CD4-positive, alpha-beta memory T cell (primary cell): ENCODE results near the gene IPO5. TPM values are rescaled to one million over a fixed set of nuclear protein-coding genes. Genes with fewer than 3 reads are reported as not detected.

Source experiments
- CTCF ChIA-PET: fragments of 350-600 bp; sonication (Branson Sonifier 250); formaldehyde crosslinking; loops from one replicate; lab custom pipeline; 2021; ENCODE audit warnings: inconsistent platforms; ENCODE audit not compliant: partially characterized antibody; lab: Charles Lee
- POLR2A ChIA-PET: fragments of 350-600 bp; sonication (Branson Sonifier 250); formaldehyde crosslinking; loops from one replicate; lab custom pipeline; 2021; ENCODE audit not compliant: partially characterized antibody; lab: Charles Lee
- DNase-seq, 5 donors: peaks; one replicate each; pipeline versions ENCODE4 v3.0.0 to v3.0.0-alpha.2; 2020 to 2022; ENCODE audit warnings: mixed read lengths in 1 of 5
- H3K27ac ChIP-seq: one replicate; pipeline ENCODE4 v1.7.0; 2013; ENCODE audit warnings: low read depth, low read length
- H3K27me3 ChIP-seq: 2 replicates; pipeline ENCODE4 v1.7.0; 2013; ENCODE audit warnings: mild to moderate bottlenecking, low read length, moderate library complexity; ENCODE audit not compliant: insufficient read depth
- H3K36me3 ChIP-seq: 2 replicates; pipeline ENCODE4 v1.7.0; 2013; ENCODE audit warnings: mild to moderate bottlenecking, low read length, moderate library complexity; ENCODE audit not compliant: insufficient read depth
- H3K4me1 ChIP-seq: 2 replicates; pipeline ENCODE4 v1.7.0; 2013; ENCODE audit warnings: mild to moderate bottlenecking, low read length, moderate library complexity; ENCODE audit not compliant: insufficient read depth
- H3K4me3 ChIP-seq, 2 donors: one replicate each; pipeline ENCODE4 v1.7.0; 2013; ENCODE audit warnings: low read length in 2 of 2, mild to moderate bottlenecking in 1 of 2
- H3K9me3 ChIP-seq, 2 donors: one replicate each; pipeline ENCODE4 v1.7.0; 2013; ENCODE audit warnings: low read length in 2 of 2, control low read depth in 1 of 2; ENCODE audit not compliant: control insufficient read depth in 1 of 2
- H3K27ac Mint-ChIP-seq, 7 donors: one replicate each; pipeline ENCODE4 v1.8.0; 2020 to 2021; ENCODE audit warnings: mixed read lengths in 7 of 7, mild to moderate bottlenecking in 6 of 7, inconsistent platforms in 3 of 7, moderate library complexity in 3 of 7
- H3K27me3 Mint-ChIP-seq, 2 donors: one replicate each; pipeline ENCODE4 v1.8.0; 2020 to 2021; ENCODE audit warnings: mixed read lengths in 2 of 2
- H3K36me3 Mint-ChIP-seq, 2 donors: one replicate each; pipeline ENCODE4 v1.8.0; 2020 to 2021; ENCODE audit warnings: mixed read lengths in 2 of 2, inconsistent platforms in 1 of 2, mild to moderate bottlenecking in 1 of 2
- H3K4me1 Mint-ChIP-seq, 4 donors: one replicate each; pipeline ENCODE4 v1.8.0; 2020 to 2021; ENCODE audit warnings: mixed read lengths in 4 of 4, mild to moderate bottlenecking in 1 of 4
- H3K4me3 Mint-ChIP-seq, 8 donors: one replicate each; pipeline ENCODE4 v1.8.0; 2020 to 2021; ENCODE audit warnings: mixed read lengths in 8 of 8, mild to moderate bottlenecking in 7 of 8, moderate library complexity in 6 of 8, inconsistent platforms in 3 of 8
- H3K9me3 Mint-ChIP-seq, 8 donors: one replicate each; pipeline ENCODE4 v1.8.0; 2020 to 2021; ENCODE audit warnings: mixed read lengths in 8 of 8, mild to moderate bottlenecking in 5 of 8, inconsistent platforms in 3 of 8, moderate library complexity in 1 of 8
- intact Hi-C: fragments of 100-400 bp; cut with micrococcal nuclease; formaldehyde crosslinking; loops from one replicate; pipeline ENCODE4 v1.15.1; 2023
- polyA plus RNA-seq, 2 donors: library from polyadenylated mRNA; unstranded; fragments of 300-500 nt; fragmentation: Illumina TruSeq; gene quantifications; one replicate each; pipeline ENCODE4 v1.2.3, GENCODE V29; 2021
- total RNA-seq, 2 experiments: library from RNA; stranded (reverse); gene quantifications; one replicate each; pipeline ENCODE4 v1.2.3, GENCODE V29; 2021

IPO5 gene
- total and polyA plus RNA-seq, 4 experiments from 2014 or later = 32.8 to 78.7 (median 58.3) TPM

- H3K27me3 ChIP-seq = no peaks in the 10 kb centered on the region
- H3K27ac ChIP-seq = no peak overlapping the region
- no peaks in the 10 kb centered on the region for H3K36me3 ChIP-seq
- no peak overlapping the region for H3K4me3 ChIP-seq
- Mint-ChIP-seq H3K27ac (no peak overlapping the region), H3K36me3 (peaks cover 0 to 3% of the 10 kb centered on the region in 2 donors), H3K9me3 (peaks cover 0 to 10% (median 4%) of the 10 kb centered on the region in 8 donors), H3K4me1 (no peaks in the 10 kb centered on the region), H3K4me3 (no peak overlapping the region), H3K27me3 (peaks cover 6 to 11% of the 10 kb centered on the region in 2 donors)
- intact Hi-C loops = no loop called here
- no peaks in the 10 kb centered on the region for H3K9me3 ChIP-seq
- DNase-seq = no peak
- POLR2A ChIA-PET = no interaction called here
- no peaks in the 10 kb centered on the region for H3K4me1 ChIP-seq
- CTCF ChIA-PET = no interaction called here
Observed at GRCh38 chr13:98052412-98052811, 98.9 kb downstream of the IPO5 start.

- Mint-ChIP-seq H3K4me1 (no peaks in the 10 kb centered on the region), H3K36me3 (peaks cover 0 to 3% of the 10 kb centered on the region in 2 donors), H3K4me3 (no peak overlapping the region), H3K9me3 (peaks cover 0 to 10% (median 4%) of the 10 kb centered on the region in 8 donors), H3K27me3 (peaks cover 8 to 11% of the 10 kb centered on the region in 2 donors), H3K27ac (no peak overlapping the region)
- Histone ChIP-seq H3K4me1 (no peaks in the 10 kb centered on the region), H3K27me3 (no peaks in the 10 kb centered on the region), H3K4me3 (no peak overlapping the region), H3K36me3 (no peaks in the 10 kb centered on the region), H3K27ac (no peak overlapping the region), H3K9me3 (no peaks in the 10 kb centered on the region)
- no peak for DNase-seq
- POLR2A ChIA-PET = no interaction called here
- intact Hi-C loops = no loop called here
- CTCF ChIA-PET = no interaction called here
Observed at GRCh38 chr13:98054301-98054700, 100.8 kb downstream of the IPO5 start.

- Histone ChIP-seq H3K9me3 (no peaks in the 10 kb centered on the region), H3K27ac (no peak overlapping the region), H3K36me3 (no peaks in the 10 kb centered on the region), H3K4me1 (no peaks in the 10 kb centered on the region), H3K4me3 (no peak overlapping the region), H3K27me3 (no peaks in the 10 kb centered on the region)
- Mint-ChIP-seq H3K27me3 (peaks cover 7 to 8% of the 10 kb centered on the region in 2 donors), H3K4me3 (no peak overlapping the region), H3K9me3 (peaks cover 0 to 10% (median 4%) of the 10 kb centered on the region in 8 donors), H3K36me3 (peaks cover 0 to 3% of the 10 kb centered on the region in 2 donors), H3K4me1 (no peaks in the 10 kb centered on the region), H3K27ac (peak overlapping the region in 1 of 7 donors; percentile 4)
- CTCF ChIA-PET = no interaction called here
- POLR2A ChIA-PET = no interaction called here
- no peak for DNase-seq
- intact Hi-C loops = no loop called here
Observed at GRCh38 chr13:98055623-98056022, 102.1 kb downstream of the IPO5 start.

GRCh38 chr13:98056839-98057410 lies 103.5 kb downstream of the IPO5 start:
- no peaks in the 10 kb centered on the region for H3K9me3 ChIP-seq
- Mint-ChIP-seq H3K4me3 (no peak overlapping the region), H3K27ac (no peak overlapping the region), H3K4me1 (no peaks in the 10 kb centered on the region), H3K27me3 (peaks cover 7 to 8% of the 10 kb centered on the region in 2 donors), H3K36me3 (peaks cover 0 to 3% of the 10 kb centered on the region in 2 donors), H3K9me3 (peaks cover 0 to 9% (median 4%) of the 10 kb centered on the region in 8 donors)
- ChIA-PET POLR2A (no interaction called here), CTCF (no interaction called here)
- H3K27ac ChIP-seq = no peak overlapping the region
- H3K4me3 ChIP-seq = no peak overlapping the region
- H3K27me3 ChIP-seq = no peaks in the 10 kb centered on the region
- DNase-seq = no peak
- H3K4me1 ChIP-seq = no peaks in the 10 kb centered on the region
- no peaks in the 10 kb centered on the region for H3K36me3 ChIP-seq
- intact Hi-C loops = no loop called here

- no peak for DNase-seq
- Histone ChIP-seq H3K27ac (no peak overlapping the region), H3K4me3 (no peak overlapping the region), H3K9me3 (no peaks in the 10 kb centered on the region), H3K27me3 (no peaks in the 10 kb centered on the region), H3K4me1 (no peaks in the 10 kb centered on the region), H3K36me3 (no peaks in the 10 kb centered on the region)
- CTCF ChIA-PET = no interaction called here
- Mint-ChIP-seq H3K4me3 (no peak overlapping the region), H3K9me3 (peaks cover 0 to 4% (median 0%) of the 10 kb centered on the region in 8 donors), H3K4me1 (no peaks in the 10 kb centered on the region), H3K36me3 (no peaks in the 10 kb centered on the region), H3K27me3 (peaks cover 0 to 8% of the 10 kb centered on the region in 2 donors), H3K27ac (no peak overlapping the region)
- intact Hi-C loops = no loop called here
- POLR2A ChIA-PET = no interaction called here
Observed at GRCh38 chr13:98059276-98059675, 105.8 kb downstream of the IPO5 start.

- intact Hi-C loops = no loop called here
- ChIA-PET POLR2A (no interaction called here), CTCF (no interaction called here)
- H3K27ac ChIP-seq = no peak overlapping the region
- Mint-ChIP-seq H3K36me3 (no peaks in the 10 kb centered on the region), H3K27ac (no peak overlapping the region), H3K27me3 (peaks cover 1 to 8% of the 10 kb centered on the region in 2 donors), H3K4me1 (no peaks in the 10 kb centered on the region), H3K9me3 (peaks cover 0 to 4% (median 0%) of the 10 kb centered on the region in 8 donors), H3K4me3 (no peak overlapping the region)
- H3K36me3 ChIP-seq = no peaks in the 10 kb centered on the region
- no peaks in the 10 kb centered on the region for H3K4me1 ChIP-seq
- no peaks in the 10 kb centered on the region for H3K9me3 ChIP-seq
- DNase-seq = no peak
- H3K27me3 ChIP-seq = no peaks in the 10 kb centered on the region
- H3K4me3 ChIP-seq = no peak overlapping the region
Observed at GRCh38 chr13:98060282-98060681, 106.8 kb downstream of the IPO5 start.

- Histone ChIP-seq H3K27me3 (no peaks in the 10 kb centered on the region), H3K4me3 (no peak overlapping the region), H3K9me3 (no peaks in the 10 kb centered on the region), H3K4me1 (no peaks in the 10 kb centered on the region), H3K36me3 (no peaks in the 10 kb centered on the region), H3K27ac (no peak overlapping the region)
- Mint-ChIP-seq H3K27me3 (peaks cover 2 to 10% of the 10 kb centered on the region in 2 donors), H3K27ac (no peak overlapping the region), H3K4me3 (no peak overlapping the region), H3K9me3 (no peaks in the 10 kb centered on the region), H3K4me1 (no peaks in the 10 kb centered on the region), H3K36me3 (no peaks in the 10 kb centered on the region)
- CTCF ChIA-PET = no interaction called here
- POLR2A ChIA-PET = no interaction called here
- intact Hi-C loops = no loop called here
- no peak for DNase-seq
Observed at GRCh38 chr13:98065468-98065867, 112.0 kb downstream of the IPO5 start.
